Activated naive CD8-positive, alpha-beta T cell (primary cell): ENCODE data around the gene GFY.

Experiments used
- H3K27ac Mint-ChIP-seq: one replicate; pipeline ENCODE4 v1.8.0; 2021; ENCODE audit warnings: mixed read lengths
- H3K27me3 Mint-ChIP-seq: one replicate; pipeline ENCODE4 v1.8.0; 2021; ENCODE audit warnings: mixed read lengths
- H3K36me3 Mint-ChIP-seq: one replicate; pipeline ENCODE4 v1.8.0; 2021; ENCODE audit warnings: mixed read lengths
- H3K4me1 Mint-ChIP-seq: one replicate; pipeline ENCODE4 v1.8.0; 2021; ENCODE audit warnings: low read depth, mixed read lengths
- H3K4me3 Mint-ChIP-seq: one replicate; pipeline ENCODE4 v1.8.0; 2021; ENCODE audit warnings: mild to moderate bottlenecking, mixed read lengths
- H3K9me3 Mint-ChIP-seq: one replicate; pipeline ENCODE4 v1.8.0; 2021; ENCODE audit warnings: low read depth, mixed read lengths

Gene GFY

GRCh38 chr19:49398001-49398615, 27.1 kb upstream of the GFY start:
- Mint-ChIP-seq H3K4me1 (peaks cover 25% of the 10 kb centered on the region), H3K4me3 (peak overlapping the region; percentile 4), H3K9me3 (no peaks in the 10 kb centered on the region), H3K27me3 (no peaks in the 10 kb centered on the region), H3K36me3 (no peaks in the 10 kb centered on the region), H3K27ac (no peak overlapping the region)

GRCh38 chr19:49398931-49399330, 26.3 kb upstream of the GFY start:
- Mint-ChIP-seq H3K36me3 (no peaks in the 10 kb centered on the region), H3K27me3 (no peaks in the 10 kb centered on the region), H3K4me3 (peak overlapping the region; percentile 4), H3K9me3 (no peaks in the 10 kb centered on the region), H3K27ac (no peak overlapping the region), H3K4me1 (peaks cover 29% of the 10 kb centered on the region)

GRCh38 chr19:49400029-49400428, 25.2 kb upstream of the GFY start:
- Mint-ChIP-seq H3K36me3 (no peaks in the 10 kb centered on the region), H3K4me1 (peaks cover 32% of the 10 kb centered on the region), H3K27ac (no peak overlapping the region), H3K9me3 (no peaks in the 10 kb centered on the region), H3K4me3 (no peak overlapping the region), H3K27me3 (no peaks in the 10 kb centered on the region)

GRCh38 chr19:49403404-49404187, 21.6 kb upstream of the GFY start:
- no peak overlapping the region for H3K27ac Mint-ChIP-seq
- peaks cover 34% of the 10 kb centered on the region for H3K4me1 Mint-ChIP-seq
- H3K27me3 Mint-ChIP-seq = no peaks in the 10 kb centered on the region
- H3K4me3 Mint-ChIP-seq = no peak overlapping the region
- H3K9me3 Mint-ChIP-seq = no peaks in the 10 kb centered on the region
- H3K36me3 Mint-ChIP-seq = no peaks in the 10 kb centered on the region

GRCh38 chr19:49407079-49407478, 18.1 kb upstream of the GFY start:
- Mint-ChIP-seq H3K27ac (no peak overlapping the region), H3K27me3 (no peaks in the 10 kb centered on the region), H3K4me1 (peaks cover 56% of the 10 kb centered on the region), H3K36me3 (no peaks in the 10 kb centered on the region), H3K4me3 (no peak overlapping the region), H3K9me3 (no peaks in the 10 kb centered on the region)

- H3K36me3 Mint-ChIP-seq = no peaks in the 10 kb centered on the region
- no peak overlapping the region for H3K4me3 Mint-ChIP-seq
- H3K4me1 Mint-ChIP-seq = peaks cover 60% of the 10 kb centered on the region
- no peaks in the 10 kb centered on the region for H3K27me3 Mint-ChIP-seq
- H3K27ac Mint-ChIP-seq = no peak overlapping the region
- no peaks in the 10 kb centered on the region for H3K9me3 Mint-ChIP-seq
Observed at GRCh38 chr19:49407482-49408015, 17.6 kb upstream of the GFY start.

- no peaks in the 10 kb centered on the region for H3K9me3 Mint-ChIP-seq
- H3K4me3 Mint-ChIP-seq = peak overlapping the region; percentile 51
- H3K27me3 Mint-ChIP-seq = no peaks in the 10 kb centered on the region
- H3K36me3 Mint-ChIP-seq = no peaks in the 10 kb centered on the region
- H3K4me1 Mint-ChIP-seq = peaks cover 54% of the 10 kb centered on the region
- H3K27ac Mint-ChIP-seq = peak overlapping the region; percentile 22
Observed at GRCh38 chr19:49408816-49409440, 16.3 kb upstream of the GFY start.

- Mint-ChIP-seq H3K4me3 (peak overlapping the region; percentile 51), H3K4me1 (peaks cover 54% of the 10 kb centered on the region), H3K9me3 (no peaks in the 10 kb centered on the region), H3K36me3 (no peaks in the 10 kb centered on the region), H3K27me3 (no peaks in the 10 kb centered on the region), H3K27ac (peak overlapping the region; percentile 55)
Observed at GRCh38 chr19:49409441-49410029, 15.7 kb upstream of the GFY start.

- H3K4me3 Mint-ChIP-seq = no peak overlapping the region
- peaks cover 47% of the 10 kb centered on the region for H3K4me1 Mint-ChIP-seq
Observed at GRCh38 chr19:49411681-49412326, 13.4 kb upstream of the GFY start.

GRCh38 chr19:49413348-49413747, 11.8 kb upstream of the GFY start:
- Mint-ChIP-seq H3K4me3 (no peak overlapping the region), H3K4me1 (peaks cover 37% of the 10 kb centered on the region), H3K36me3 (no peaks in the 10 kb centered on the region), H3K9me3 (no peaks in the 10 kb centered on the region), H3K27ac (no peak overlapping the region), H3K27me3 (peaks cover 4% of the 10 kb centered on the region)

More at GRCh38 chr19:49411681-49412326, 13.4 kb upstream of the GFY start:
- Mint-ChIP-seq H3K36me3 (no peaks in the 10 kb centered on the region), H3K9me3 (no peaks in the 10 kb centered on the region), H3K27ac (no peak overlapping the region), H3K27me3 (no peaks in the 10 kb centered on the region)

GRCh38 chr19:49414256-49414655, 10.9 kb upstream of the GFY start:
- H3K4me1 Mint-ChIP-seq = peaks cover 28% of the 10 kb centered on the region

GRCh38 chr19:49415102-49415809, 9.9 kb upstream of the GFY start:
- Mint-ChIP-seq H3K36me3 (no peaks in the 10 kb centered on the region), H3K27ac (no peak overlapping the region), H3K4me3 (no peak overlapping the region), H3K4me1 (peaks cover 20% of the 10 kb centered on the region), H3K27me3 (peaks cover 17% of the 10 kb centered on the region), H3K9me3 (no peaks in the 10 kb centered on the region)

More at GRCh38 chr19:49414256-49414655, 10.9 kb upstream of the GFY start:
- Mint-ChIP-seq H3K9me3 (no peaks in the 10 kb centered on the region), H3K27me3 (peaks cover 9% of the 10 kb centered on the region), H3K36me3 (no peaks in the 10 kb centered on the region), H3K4me3 (no peak overlapping the region), H3K27ac (no peak overlapping the region)

- peaks cover 21% of the 10 kb centered on the region for H3K27me3 Mint-ChIP-seq
- H3K27ac Mint-ChIP-seq = no peak overlapping the region
- H3K4me3 Mint-ChIP-seq = no peak overlapping the region
- peaks cover 22% of the 10 kb centered on the region for H3K4me1 Mint-ChIP-seq
- H3K36me3 Mint-ChIP-seq = no peaks in the 10 kb centered on the region
- H3K9me3 Mint-ChIP-seq = no peaks in the 10 kb centered on the region
Observed at GRCh38 chr19:49415810-49416200, 9.4 kb upstream of the GFY start.

GRCh38 chr19:49417088-49417487, 8.1 kb upstream of the GFY start:
- Mint-ChIP-seq H3K36me3 (no peaks in the 10 kb centered on the region), H3K27ac (no peak overlapping the region), H3K27me3 (peaks cover 31% of the 10 kb centered on the region), H3K4me1 (peaks cover 18% of the 10 kb centered on the region), H3K4me3 (no peak overlapping the region), H3K9me3 (no peaks in the 10 kb centered on the region)
